CD14-positive monocyte (primary cell): ENCODE data around the gene IVD. TPM values are rescaled to one million over a fixed set of nuclear protein-coding genes. Genes with fewer than 3 reads are reported as not detected.
A peak's percentile ranks its signal among the peaks of the same experiment; 100 is the strongest.

Experiments
- DNase-seq, 3 donors: peaks; one replicate each; pipeline ENCODE4 v3.0.0-alpha.2; 2011 to 2022
- H2AFZ ChIP-seq: 2 replicates; pipeline ENCODE4 v1.6.0; 2012; ENCODE audit warnings: mild to moderate bottlenecking, low read depth, low read length, inconsistent platforms; ENCODE audit not compliant: insufficient read depth, poor library complexity, severe bottlenecking
- H3K27ac ChIP-seq, 2 donors: 1 replicate in 1 of 2; 2 replicates in 1 of 2; pipeline ENCODE4 v1.5.1; 2012 to 2013; ENCODE audit warnings: low read length in 2 of 2, control low read depth in 1 of 2, inconsistent platforms in 1 of 2, low read depth in 1 of 2, mild to moderate bottlenecking in 1 of 2
- H3K27me3 ChIP-seq, 2 donors: one replicate each; pipeline versions ENCODE4 v1.6.0 to v1.6.1; 2011 to 2013; ENCODE audit warnings: low read length in 2 of 2; ENCODE audit not compliant: control insufficient read depth in 2 of 2, insufficient read depth in 2 of 2
- H3K36me3 ChIP-seq, 2 donors: replicated peaks in 1 of 2; 1 replicate in 1 of 2; 2 replicates in 1 of 2; pipeline versions ENCODE4 v1.5.1 to v1.6.1; 2012 to 2013; ENCODE audit warnings: low read length in 2 of 2, control low read depth in 1 of 2, inconsistent platforms in 1 of 2, mild to moderate bottlenecking in 1 of 2; ENCODE audit not compliant: insufficient read depth in 2 of 2, control insufficient read depth in 1 of 2
- H3K4me1 ChIP-seq, 2 donors: 1 replicate in 1 of 2; 2 replicates in 1 of 2; pipeline versions ENCODE4 v1.5.1 to v1.6.1; 2012 to 2013; ENCODE audit warnings: low read length in 2 of 2, control low read depth in 1 of 2, inconsistent platforms in 1 of 2, mild to moderate bottlenecking in 1 of 2, moderate library complexity in 1 of 2; ENCODE audit not compliant: insufficient read depth in 2 of 2, control insufficient read depth in 1 of 2
- H3K4me2 ChIP-seq: replicated peaks from 2 replicates; pipeline ENCODE3; 2012; ENCODE audit warnings: low read length, moderate library complexity, mild to moderate bottlenecking; ENCODE audit not compliant: poor library complexity, severe bottlenecking; ENCODE audit errors: extremely low read depth
- H3K4me3 ChIP-seq, 3 experiments: fragments of 200-600 bp in 1 of 3; sonication (generic) in 1 of 3; replicated peaks in 1 of 3; 1 replicate in 2 of 3; 2 replicates in 1 of 3; pipeline ENCODE4 v1.5.1; 2011 to 2013; ENCODE audit warnings: low read length in 3 of 3, mild to moderate bottlenecking in 3 of 3, control low read depth in 2 of 3, low read depth in 2 of 3, inconsistent platforms in 1 of 3, moderate library complexity in 1 of 3
- H3K79me2 ChIP-seq: 2 replicates; pipeline ENCODE4 v1.6.0; 2012; ENCODE audit warnings: mild to moderate bottlenecking, control low read depth, inconsistent platforms, low read length, moderate library complexity; ENCODE audit not compliant: insufficient read depth
- H3K9ac ChIP-seq: 2 replicates; pipeline ENCODE4 v1.6.0; 2017; ENCODE audit warnings: low read length, mild to moderate bottlenecking; ENCODE audit not compliant: insufficient read depth, poor library complexity, severe bottlenecking
- H3K9me3 ChIP-seq, 2 donors: replicated peaks in 1 of 2; 1 replicate in 1 of 2; 2 replicates in 1 of 2; pipeline versions ENCODE4 v1.5.1 to v1.6.1; 2012 to 2013; ENCODE audit warnings: low read length in 2 of 2, control low read depth in 1 of 2; ENCODE audit not compliant: control insufficient read depth in 1 of 2, insufficient read depth in 1 of 2
- H4K20me1 ChIP-seq: 2 replicates; pipeline ENCODE4 v1.6.0; 2012; ENCODE audit warnings: mild to moderate bottlenecking, low read length, control low read depth, moderate library complexity; ENCODE audit not compliant: insufficient read depth
- H3K27ac Mint-ChIP-seq, 7 donors: one replicate each; pipeline ENCODE4 v1.8.0; 2020; ENCODE audit warnings: mild to moderate bottlenecking in 7 of 7, mixed read lengths in 7 of 7, moderate library complexity in 6 of 7, inconsistent platforms in 2 of 7
- H3K27me3 Mint-ChIP-seq, 3 donors: one replicate each; pipeline ENCODE4 v1.8.0; 2021 to 2022; ENCODE audit warnings: low read depth in 3 of 3, mild to moderate bottlenecking in 3 of 3, mixed read lengths in 3 of 3, moderate library complexity in 3 of 3, inconsistent platforms in 1 of 3
- H3K36me3 Mint-ChIP-seq, 2 donors: one replicate each; pipeline ENCODE4 v1.8.0; 2020; ENCODE audit warnings: mixed read lengths in 2 of 2, inconsistent platforms in 1 of 2, mild to moderate bottlenecking in 1 of 2
- H3K4me1 Mint-ChIP-seq: one replicate; pipeline ENCODE4 v1.8.0; 2020; ENCODE audit warnings: mild to moderate bottlenecking, mixed read lengths
- H3K4me3 Mint-ChIP-seq, 2 donors: one replicate each; pipeline ENCODE4 v1.8.0; 2020; ENCODE audit warnings: mild to moderate bottlenecking in 2 of 2, mixed read lengths in 2 of 2, moderate library complexity in 1 of 2
- H3K9me3 Mint-ChIP-seq, 7 donors: one replicate each; pipeline ENCODE4 v1.8.0; 2020 to 2022; ENCODE audit warnings: mixed read lengths in 7 of 7, mild to moderate bottlenecking in 6 of 7, moderate library complexity in 6 of 7, inconsistent platforms in 2 of 7
- WGBS: methylation state at CpG from one replicate; pipeline ENCODE4 v1.1.5; 2013; ENCODE audit warnings: missing lambda C conversion rate; ENCODE audit not compliant: insufficient coverage; 5-methylcytosine and 5-hydroxymethylcytosine counted together
- intact Hi-C, 2 donors: fragments of 100-400 bp; cut with micrococcal nuclease; formaldehyde crosslinking; loops; one replicate each; pipeline versions ENCODE4 v1.15.0 to v1.15.1; 2023
- polyA plus RNA-seq, 3 donors: library from polyadenylated mRNA; depleted of rRNA in 1 of 3; unstranded in 2 of 3; stranded (reverse) in 1 of 3; fragments of 300-500 nt in 2 of 3; fragments of >200 nt in 1 of 3; fragmentation: Illumina TruSeq in 2 of 3; gene quantifications; 1 replicate in 2 of 3; 2 replicates in 1 of 3; pipeline ENCODE4 v1.2.3, GENCODE V29; 2012 to 2021
- TF ChIP-seq, protein P1 (sequence below): fragments of 200-600 bp; IDR thresholded peaks from one replicate; pipeline ENCODE4 v1.8.0; 2022; ENCODE audit warnings: antibody characterized with exemption, mild to moderate bottlenecking

Gene IVD
- polyA plus RNA-seq, 3 donors: 28.6 to 46.3 (median 31.3) TPM

DNA sequence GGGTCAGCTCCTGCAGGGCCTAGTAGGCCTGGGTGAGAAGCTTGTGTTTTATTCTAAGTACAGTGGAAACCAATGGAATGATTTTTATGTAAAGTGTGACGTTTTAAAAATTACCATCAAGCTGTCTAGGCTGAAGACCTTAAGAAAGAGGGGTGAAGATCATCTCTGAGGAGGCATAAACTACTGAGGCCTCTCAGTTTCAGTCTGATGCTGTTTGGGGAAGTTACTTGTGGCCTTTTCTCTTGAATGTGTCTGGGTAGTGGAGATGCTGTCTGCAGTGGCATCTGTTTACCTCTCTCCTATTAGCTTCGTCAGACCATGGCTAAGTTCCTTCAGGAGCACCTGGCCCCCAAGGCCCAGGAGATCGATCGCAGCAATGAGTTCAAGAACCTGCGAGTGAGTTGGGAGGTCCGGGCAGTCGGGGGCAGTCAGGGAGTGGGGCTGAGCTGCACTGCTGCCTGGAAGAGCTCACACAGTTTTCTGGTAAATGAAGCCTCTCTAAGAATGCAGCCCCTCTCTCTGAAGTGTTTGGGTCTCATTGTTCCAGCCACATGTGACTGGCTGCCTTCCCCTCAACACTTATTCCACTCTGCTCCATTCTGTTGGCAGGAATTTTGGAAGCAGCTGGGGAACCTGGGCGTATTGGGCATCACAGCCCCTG, 1.9 kb downstream of the IVD start:
- peak overlapping the region in 1 of 3 experiments; percentile 86 for H3K4me3 ChIP-seq
- TF ChIP-seq, protein P1, sequence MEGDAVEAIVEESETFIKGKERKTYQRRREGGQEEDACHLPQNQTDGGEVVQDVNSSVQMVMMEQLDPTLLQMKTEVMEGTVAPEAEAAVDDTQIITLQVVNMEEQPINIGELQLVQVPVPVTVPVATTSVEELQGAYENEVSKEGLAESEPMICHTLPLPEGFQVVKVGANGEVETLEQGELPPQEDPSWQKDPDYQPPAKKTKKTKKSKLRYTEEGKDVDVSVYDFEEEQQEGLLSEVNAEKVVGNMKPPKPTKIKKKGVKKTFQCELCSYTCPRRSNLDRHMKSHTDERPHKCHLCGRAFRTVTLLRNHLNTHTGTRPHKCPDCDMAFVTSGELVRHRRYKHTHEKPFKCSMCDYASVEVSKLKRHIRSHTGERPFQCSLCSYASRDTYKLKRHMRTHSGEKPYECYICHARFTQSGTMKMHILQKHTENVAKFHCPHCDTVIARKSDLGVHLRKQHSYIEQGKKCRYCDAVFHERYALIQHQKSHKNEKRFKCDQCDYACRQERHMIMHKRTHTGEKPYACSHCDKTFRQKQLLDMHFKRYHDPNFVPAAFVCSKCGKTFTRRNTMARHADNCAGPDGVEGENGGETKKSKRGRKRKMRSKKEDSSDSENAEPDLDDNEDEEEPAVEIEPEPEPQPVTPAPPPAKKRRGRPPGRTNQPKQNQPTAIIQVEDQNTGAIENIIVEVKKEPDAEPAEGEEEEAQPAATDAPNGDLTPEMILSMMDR: no peak
- intact Hi-C loops: loop anchor here in 1 of 2 donors (5.0 kb wide), 1 partner anchor 40 kb away; no protein-coding TSS in a partner anchor

DNA sequence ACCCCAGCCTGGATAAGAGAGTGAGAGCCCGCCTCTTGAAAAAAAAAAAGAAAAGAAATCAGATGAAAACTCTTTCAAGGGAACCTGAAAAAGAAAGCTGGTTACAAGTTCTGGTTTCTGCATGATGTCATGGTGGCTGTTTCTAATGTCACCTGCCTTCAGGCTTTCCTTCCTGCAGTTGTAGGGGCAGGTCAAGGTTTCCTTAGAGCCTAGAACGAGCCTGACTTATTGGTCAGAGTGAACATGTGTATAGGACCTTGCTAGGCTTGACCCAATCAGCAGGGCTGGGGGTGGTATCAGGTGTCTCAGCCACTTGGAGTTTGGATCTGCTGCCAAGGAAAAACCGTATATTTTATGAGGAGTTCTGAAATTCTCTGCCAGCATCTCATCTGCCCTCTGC, 3.8 kb downstream of the IVD start:
- H3K4me3 Mint-ChIP-seq: no peak overlapping the region
- peaks cover 56 to 68% of the 10 kb centered on the region in 2 donors for H3K36me3 Mint-ChIP-seq
- H3K9me3 Mint-ChIP-seq: no peaks in the 10 kb centered on the region
- H2AFZ ChIP-seq: no peak overlapping the region
- H3K9ac ChIP-seq: no peak overlapping the region
- H4K20me1 ChIP-seq: no peaks in the 10 kb centered on the region
- peaks cover 37% of the 10 kb centered on the region for H3K79me2 ChIP-seq
- TF ChIP-seq, protein P1: no peak
- peaks cover 50 to 63% of the 10 kb centered on the region in 2 donors for H3K36me3 ChIP-seq
- peaks cover 37% of the 10 kb centered on the region for H3K4me1 Mint-ChIP-seq
- H3K27me3 ChIP-seq: no peaks in the 10 kb centered on the region
- no peak overlapping the region for H3K4me3 ChIP-seq
- DNase-seq: no peak
- no peaks in the 10 kb centered on the region for H3K9me3 ChIP-seq
- H3K27ac Mint-ChIP-seq: peak overlapping the region in 1 of 7 donors; percentile 15
- H3K4me2 ChIP-seq: no peak overlapping the region
- intact Hi-C loops: loop anchor here in 1 of 2 donors (5.0 kb wide), 1 partner anchor 42 kb away; no protein-coding TSS in a partner anchor
- peaks cover 0 to 2% (median 0%) of the 10 kb centered on the region in 3 donors for H3K27me3 Mint-ChIP-seq
- H3K27ac ChIP-seq: no peak overlapping the region
- H3K4me1 ChIP-seq: peaks cover 29 to 33% of the 10 kb centered on the region in 2 donors
- WGBS: 93% methylated on average over 2 of the region's 3 CpGs

More for the DNA sequence above, 1.9 kb downstream of the IVD start:
- no peaks in the 10 kb centered on the region for H3K9me3 Mint-ChIP-seq
- peak overlapping the region; percentile 4 to 69 for H3K4me3 Mint-ChIP-seq
- peaks cover 37% of the 10 kb centered on the region for H3K79me2 ChIP-seq
- H3K27me3 Mint-ChIP-seq: peaks cover 0 to 4% (median 0%) of the 10 kb centered on the region in 3 donors
- peak in 2 of 3 donors; percentile 15 to 24 for DNase-seq
- H3K4me2 ChIP-seq: peak overlapping the region; percentile 51
- H3K27me3 ChIP-seq: no peaks in the 10 kb centered on the region
- no peaks in the 10 kb centered on the region for H4K20me1 ChIP-seq
- WGBS: 85% methylated on average over 6 of the region's 8 CpGs
- no peak overlapping the region for H2AFZ ChIP-seq
- H3K9ac ChIP-seq: no peak overlapping the region
- peaks cover 43% of the 10 kb centered on the region for H3K4me1 Mint-ChIP-seq
- peaks cover 40 to 49% of the 10 kb centered on the region in 2 donors for H3K36me3 Mint-ChIP-seq
- no peaks in the 10 kb centered on the region for H3K9me3 ChIP-seq
- H3K36me3 ChIP-seq: peaks cover 31 to 44% of the 10 kb centered on the region in 2 donors
- H3K27ac ChIP-seq: peak overlapping the region; percentile 4 to 9
- peaks cover 33 to 42% of the 10 kb centered on the region in 2 donors for H3K4me1 ChIP-seq
- peak overlapping the region in 5 of 7 donors; percentile 60 to 77 (median 68) for H3K27ac Mint-ChIP-seq
